T-helper 2 cell treated with Interferon-gamma antibody and Interleukin-4, amounts not matched to agents 5 μg/mL and 100 μg/mL, for 36 hours (primary cell): ENCODE data around the gene PODNL1.

ENCODE experiments used
- DNase-seq: peaks from one replicate; pipeline ENCODE4 v3.0.0; 2021; ENCODE audit warnings: low spot score
- H3K27ac Mint-ChIP-seq: one replicate; pipeline ENCODE4 v1.8.0; 2021; ENCODE audit warnings: mild to moderate bottlenecking, mixed read lengths
- H3K27me3 Mint-ChIP-seq: one replicate; pipeline ENCODE4 v1.8.0; 2021; ENCODE audit warnings: low read depth, mixed read lengths
- H3K36me3 Mint-ChIP-seq: one replicate; pipeline ENCODE4 v1.8.0; 2021; ENCODE audit warnings: low read depth, mixed read lengths
- H3K4me1 Mint-ChIP-seq: one replicate; pipeline ENCODE4 v1.8.0; 2021; ENCODE audit warnings: low read depth, mixed read lengths
- H3K4me3 Mint-ChIP-seq: one replicate; pipeline ENCODE4 v1.8.0; 2022; ENCODE audit warnings: mild to moderate bottlenecking, moderate library complexity, mixed read lengths
- H3K9me3 Mint-ChIP-seq: one replicate; pipeline ENCODE4 v1.8.0; 2021; ENCODE audit warnings: mixed read lengths

PODNL1 gene

GRCh38 chr19:13890136-13890535, 48.1 kb downstream of the PODNL1 start:
- Mint-ChIP-seq H3K4me3 (no peak overlapping the region), H3K27me3 (no peaks in the 10 kb centered on the region), H3K9me3 (no peaks in the 10 kb centered on the region), H3K4me1 (no peaks in the 10 kb centered on the region), H3K36me3 (no peaks in the 10 kb centered on the region), H3K27ac (no peak overlapping the region)
- DNase-seq = no peak

GRCh38 chr19:13888281-13888680, 49.9 kb downstream of the PODNL1 start:
- peaks cover 4% of the 10 kb centered on the region for H3K4me1 Mint-ChIP-seq
- no peak for DNase-seq
- H3K27ac Mint-ChIP-seq = no peak overlapping the region
- no peaks in the 10 kb centered on the region for H3K36me3 Mint-ChIP-seq
- H3K27me3 Mint-ChIP-seq = no peaks in the 10 kb centered on the region
- H3K4me3 Mint-ChIP-seq = no peak overlapping the region
- no peaks in the 10 kb centered on the region for H3K9me3 Mint-ChIP-seq

DNA sequence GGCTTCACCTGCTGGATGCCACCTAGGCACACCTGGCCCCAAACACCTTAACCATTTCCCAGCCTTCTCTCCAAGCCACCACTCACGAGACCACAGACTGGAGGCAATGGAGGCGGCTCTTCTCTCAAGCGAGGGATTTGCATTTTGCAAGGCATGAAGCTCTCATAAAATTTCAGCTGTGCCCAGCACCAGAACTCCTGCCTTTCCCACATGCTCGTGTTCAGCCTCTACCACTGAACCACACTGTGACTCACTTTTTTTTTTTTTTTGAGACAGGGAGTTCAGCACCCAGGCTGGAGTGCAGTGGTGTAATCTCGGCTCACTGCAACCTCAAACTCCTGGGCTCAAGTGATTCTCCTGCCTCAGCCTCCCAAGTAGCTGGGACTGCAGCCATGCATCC, 50.7 kb downstream of the PODNL1 start:
- Mint-ChIP-seq H3K4me1 (peaks cover 7% of the 10 kb centered on the region), H3K27ac (no peak overlapping the region), H3K9me3 (no peaks in the 10 kb centered on the region), H3K4me3 (no peak overlapping the region), H3K27me3 (no peaks in the 10 kb centered on the region), H3K36me3 (no peaks in the 10 kb centered on the region)
- no peak for DNase-seq

DNA sequence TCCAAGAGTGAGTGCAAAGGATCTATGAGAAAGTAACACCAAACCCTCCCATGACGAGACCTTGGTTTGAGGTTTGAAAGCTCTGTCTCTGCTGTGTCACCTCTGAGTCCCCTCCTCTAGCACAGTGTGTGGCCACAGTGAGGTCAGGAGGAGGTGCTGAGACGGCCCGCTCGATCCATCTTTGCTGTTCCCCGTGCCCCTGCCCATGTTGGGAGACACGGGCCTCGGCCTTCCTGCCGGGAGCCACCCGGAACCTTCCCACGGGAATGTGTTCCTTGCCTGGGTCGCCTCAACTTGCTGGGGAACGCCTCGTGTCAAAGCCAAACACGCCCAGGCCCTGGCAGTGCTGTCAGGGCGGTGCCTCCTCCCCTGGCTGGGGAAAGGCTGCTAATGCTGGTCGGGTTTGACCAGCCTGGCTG, 51.2 kb downstream of the PODNL1 start:
- DNase-seq = no peak
- no peaks in the 10 kb centered on the region for H3K9me3 Mint-ChIP-seq
- H3K27ac Mint-ChIP-seq = no peak overlapping the region
- H3K4me3 Mint-ChIP-seq = no peak overlapping the region
- peaks cover 12% of the 10 kb centered on the region for H3K4me1 Mint-ChIP-seq
- H3K36me3 Mint-ChIP-seq = no peaks in the 10 kb centered on the region
- no peaks in the 10 kb centered on the region for H3K27me3 Mint-ChIP-seq

DNA sequence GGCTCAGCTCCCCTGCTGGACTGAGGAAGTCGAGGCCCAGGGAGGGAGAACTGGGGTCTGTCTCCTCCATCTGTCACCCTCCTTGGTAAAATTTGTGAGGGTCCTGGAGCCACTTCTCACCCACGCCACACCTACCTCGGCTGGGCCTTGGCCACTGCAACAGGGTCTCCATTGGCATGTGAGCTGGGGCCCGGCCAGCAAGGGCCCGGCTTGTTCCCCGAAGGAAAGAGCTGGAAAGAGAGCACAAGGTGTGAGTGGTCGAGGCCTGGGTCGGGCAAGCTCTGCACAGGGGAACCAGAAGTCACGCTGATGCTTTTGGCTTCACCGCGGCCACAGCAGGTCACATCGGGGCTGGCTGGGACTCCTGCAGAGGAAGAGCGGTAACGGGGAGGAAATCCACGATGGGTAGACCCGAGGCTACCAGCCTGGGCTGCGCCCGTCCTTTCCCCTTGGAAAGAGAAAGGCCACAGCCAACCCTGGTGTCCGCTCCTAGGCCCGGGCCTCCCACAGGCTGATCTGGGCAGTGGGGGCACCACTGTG, 52.3 kb downstream of the PODNL1 start:
- Mint-ChIP-seq H3K9me3 (no peaks in the 10 kb centered on the region), H3K4me1 (peaks cover 22% of the 10 kb centered on the region), H3K27me3 (no peaks in the 10 kb centered on the region), H3K36me3 (no peaks in the 10 kb centered on the region), H3K4me3 (no peak overlapping the region), H3K27ac (no peak overlapping the region)
- no peak for DNase-seq

DNA sequence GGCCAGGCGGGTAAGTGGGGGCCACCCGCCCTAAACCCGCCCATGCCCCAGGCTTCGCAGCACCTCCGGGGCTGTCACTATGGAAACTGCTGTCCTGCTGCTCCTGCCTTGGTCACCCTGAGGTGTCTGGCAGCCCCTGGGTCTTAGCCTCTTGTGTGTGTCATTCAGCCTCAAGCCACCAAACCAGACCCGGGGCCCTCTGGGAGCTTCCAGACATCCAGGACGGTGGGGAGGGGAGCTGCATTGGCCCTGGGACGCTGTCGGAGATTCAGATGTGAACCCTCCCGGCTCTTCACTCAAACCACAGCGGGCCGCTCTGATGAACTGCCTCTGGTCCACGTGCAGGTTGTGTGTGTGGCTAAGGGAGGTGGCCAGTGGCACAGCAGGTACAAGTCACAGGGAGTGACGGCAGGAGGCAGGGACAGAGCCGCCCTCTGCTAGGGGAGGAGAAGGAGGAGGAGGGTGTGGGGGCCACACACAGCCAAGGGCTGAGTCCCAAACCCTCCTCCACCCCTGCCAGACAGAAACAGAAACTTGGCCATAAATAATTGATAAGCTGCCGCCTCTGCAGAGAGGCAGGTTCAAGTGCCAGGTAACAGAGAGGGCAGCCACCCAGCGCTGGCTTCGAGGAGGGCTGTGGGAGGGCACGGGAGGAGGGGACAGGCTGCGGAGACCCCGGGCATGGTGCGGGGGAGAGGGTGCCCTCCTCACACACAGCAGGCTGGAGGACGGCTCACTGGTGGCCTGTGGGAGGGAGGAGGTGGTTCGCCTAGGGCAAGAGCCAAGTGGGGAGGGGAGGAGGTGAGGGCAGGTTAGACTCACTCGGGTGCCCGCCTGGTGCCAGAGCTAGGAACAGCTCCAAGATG, 53.3 kb downstream of the PODNL1 start:
- Mint-ChIP-seq H3K27ac (no peak overlapping the region), H3K9me3 (no peaks in the 10 kb centered on the region), H3K36me3 (no peaks in the 10 kb centered on the region), H3K4me1 (peaks cover 29% of the 10 kb centered on the region), H3K27me3 (no peaks in the 10 kb centered on the region), H3K4me3 (no peak overlapping the region)
- DNase-seq = no peak

DNA sequence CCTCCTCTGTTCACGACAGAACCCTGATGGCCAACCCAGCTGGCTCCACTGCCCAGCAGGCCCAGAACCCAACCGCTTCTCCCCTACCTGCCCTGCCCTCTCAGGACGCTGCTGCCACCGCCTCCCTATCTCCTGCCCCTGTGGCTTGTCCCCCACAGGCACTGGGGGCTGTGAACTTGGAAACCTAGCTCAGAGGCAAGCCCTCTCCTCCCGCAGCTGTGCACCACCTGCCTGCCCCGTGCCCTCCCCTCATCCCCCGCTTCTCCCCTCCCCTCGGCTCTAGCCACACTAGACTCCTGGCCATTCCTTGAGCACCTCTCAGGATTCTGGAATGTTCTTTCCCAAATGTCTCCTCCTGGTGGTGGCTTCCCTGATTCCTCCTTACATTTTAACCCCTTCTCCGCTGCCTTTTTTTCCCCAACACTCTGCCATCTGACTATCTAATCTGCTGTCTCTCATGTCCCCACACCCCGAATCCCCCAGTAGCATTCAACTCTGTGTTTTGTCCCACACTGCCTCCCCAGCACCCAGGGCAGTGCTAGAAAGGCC, 54.6 kb downstream of the PODNL1 start:
- no peak for DNase-seq
- H3K9me3 Mint-ChIP-seq = no peaks in the 10 kb centered on the region
- H3K27ac Mint-ChIP-seq = peak overlapping the region; percentile 69
- H3K36me3 Mint-ChIP-seq = no peaks in the 10 kb centered on the region
- peaks cover 32% of the 10 kb centered on the region for H3K4me1 Mint-ChIP-seq
- no peak overlapping the region for H3K4me3 Mint-ChIP-seq
- H3K27me3 Mint-ChIP-seq = no peaks in the 10 kb centered on the region

DNA sequence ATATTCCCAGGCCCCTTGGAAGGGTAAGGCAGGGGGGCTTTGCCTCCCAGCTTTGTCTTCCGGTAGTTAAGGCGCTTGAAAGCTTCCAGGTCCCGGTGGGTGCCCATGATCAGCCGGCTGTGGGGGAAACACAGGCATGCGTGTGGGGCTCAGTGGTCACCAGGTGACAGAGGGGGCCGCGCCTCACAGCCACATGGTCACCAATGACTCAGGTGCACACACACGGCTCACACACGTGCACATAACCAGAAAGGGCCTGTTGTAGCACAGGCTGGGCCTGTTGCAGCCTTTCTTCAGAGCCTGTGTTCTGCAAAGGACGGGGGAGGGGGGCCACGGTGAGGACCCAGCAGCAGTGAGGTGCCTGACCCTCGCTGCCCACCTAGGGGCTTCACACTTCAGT, 55.4 kb downstream of the PODNL1 start:
- H3K27me3 Mint-ChIP-seq = no peaks in the 10 kb centered on the region
- H3K36me3 Mint-ChIP-seq = no peaks in the 10 kb centered on the region
- no peak overlapping the region for H3K4me3 Mint-ChIP-seq
- H3K4me1 Mint-ChIP-seq = peaks cover 32% of the 10 kb centered on the region
- H3K27ac Mint-ChIP-seq = no peak overlapping the region
- DNase-seq = no peak
- H3K9me3 Mint-ChIP-seq = no peaks in the 10 kb centered on the region

GRCh38 chr19:13882419-13882795, 55.8 kb downstream of the PODNL1 start:
- Mint-ChIP-seq H3K27ac (peak overlapping the region; percentile 84), H3K36me3 (no peaks in the 10 kb centered on the region), H3K27me3 (no peaks in the 10 kb centered on the region), H3K4me3 (peak overlapping the region; percentile 73), H3K4me1 (peaks cover 32% of the 10 kb centered on the region), H3K9me3 (no peaks in the 10 kb centered on the region)
- no peak for DNase-seq

- peak overlapping the region; percentile 84 for H3K27ac Mint-ChIP-seq
- H3K9me3 Mint-ChIP-seq = no peaks in the 10 kb centered on the region
- peaks cover 32% of the 10 kb centered on the region for H3K4me1 Mint-ChIP-seq
- no peaks in the 10 kb centered on the region for H3K27me3 Mint-ChIP-seq
- DNase-seq = peak; percentile 63
- no peaks in the 10 kb centered on the region for H3K36me3 Mint-ChIP-seq
- H3K4me3 Mint-ChIP-seq = peak overlapping the region; percentile 73
Observed at GRCh38 chr19:13881692-13882418, 56.4 kb downstream of the PODNL1 start.

DNA sequence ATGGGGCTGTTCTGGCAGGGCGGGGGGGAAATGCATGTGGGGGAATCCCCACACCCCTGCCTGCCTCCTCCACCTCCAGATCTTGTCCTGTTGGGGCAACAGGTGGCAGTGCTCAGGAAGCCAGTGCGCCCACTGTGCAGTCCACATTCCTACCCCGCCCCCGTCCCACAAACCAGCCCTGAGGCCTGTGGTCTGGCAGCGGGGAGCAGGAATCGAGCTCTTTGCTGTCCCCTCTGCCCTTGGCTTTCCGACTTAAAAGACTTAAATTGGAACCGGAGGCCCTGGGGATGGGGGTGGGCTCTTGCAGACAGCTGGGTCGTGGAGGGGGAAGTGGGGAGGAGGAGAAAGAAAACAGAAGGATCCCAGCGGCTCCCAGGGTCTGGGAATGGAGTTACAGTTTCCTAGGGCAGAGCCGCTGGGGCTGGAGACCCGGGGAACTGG, 56.9 kb downstream of the PODNL1 start:
- peak overlapping the region; percentile 73 for H3K4me3 Mint-ChIP-seq
- no peaks in the 10 kb centered on the region for H3K9me3 Mint-ChIP-seq
- H3K36me3 Mint-ChIP-seq = no peaks in the 10 kb centered on the region
- H3K4me1 Mint-ChIP-seq = peaks cover 32% of the 10 kb centered on the region
- peak; percentile 44 for DNase-seq
- H3K27ac Mint-ChIP-seq = peak overlapping the region; percentile 84
- H3K27me3 Mint-ChIP-seq = no peaks in the 10 kb centered on the region
